ENCODE results near the gene SUMO3. TPM values are rescaled to one million over a fixed set of nuclear protein-coding genes. Genes with fewer than 3 reads are reported as not detected.

SUMO3 gene
- total and polyA plus RNA-seq, 2 experiments from 2014 or later: 89.8 to 95.9 TPM

DNA sequence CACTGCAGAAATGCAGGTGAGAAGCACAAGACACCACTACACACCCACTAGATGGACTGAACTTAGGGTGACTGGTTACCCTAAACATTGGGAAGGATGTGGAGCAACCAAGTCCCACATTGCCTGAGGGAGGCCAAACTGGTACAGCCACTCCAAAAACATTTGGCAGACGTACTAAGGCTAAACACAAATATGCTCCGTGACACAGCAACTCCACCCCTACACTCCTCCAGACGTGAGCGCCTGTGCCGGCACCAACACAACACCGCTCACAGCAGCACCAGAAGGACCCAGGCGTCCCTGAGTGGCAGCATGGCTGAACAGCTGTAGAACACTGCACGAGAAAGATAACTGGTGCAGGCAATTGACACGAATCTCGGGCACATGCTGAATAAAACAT lies 40.9 kb upstream of the SUMO3 start:
- Histone ChIP-seq H3K4me3 (no peak overlapping the region), H3K9me3 (ENCODE audit: low read depth) (no peaks in the 10 kb centered on the region), H3K4me1 (ENCODE audit: low read depth) (no peaks in the 10 kb centered on the region), H3K36me3 (peaks cover 46% of the 10 kb centered on the region), H3K27me3 (no peaks in the 10 kb centered on the region), H3K27ac (no peak overlapping the region)
- TF ChIP-seq, protein P1, sequence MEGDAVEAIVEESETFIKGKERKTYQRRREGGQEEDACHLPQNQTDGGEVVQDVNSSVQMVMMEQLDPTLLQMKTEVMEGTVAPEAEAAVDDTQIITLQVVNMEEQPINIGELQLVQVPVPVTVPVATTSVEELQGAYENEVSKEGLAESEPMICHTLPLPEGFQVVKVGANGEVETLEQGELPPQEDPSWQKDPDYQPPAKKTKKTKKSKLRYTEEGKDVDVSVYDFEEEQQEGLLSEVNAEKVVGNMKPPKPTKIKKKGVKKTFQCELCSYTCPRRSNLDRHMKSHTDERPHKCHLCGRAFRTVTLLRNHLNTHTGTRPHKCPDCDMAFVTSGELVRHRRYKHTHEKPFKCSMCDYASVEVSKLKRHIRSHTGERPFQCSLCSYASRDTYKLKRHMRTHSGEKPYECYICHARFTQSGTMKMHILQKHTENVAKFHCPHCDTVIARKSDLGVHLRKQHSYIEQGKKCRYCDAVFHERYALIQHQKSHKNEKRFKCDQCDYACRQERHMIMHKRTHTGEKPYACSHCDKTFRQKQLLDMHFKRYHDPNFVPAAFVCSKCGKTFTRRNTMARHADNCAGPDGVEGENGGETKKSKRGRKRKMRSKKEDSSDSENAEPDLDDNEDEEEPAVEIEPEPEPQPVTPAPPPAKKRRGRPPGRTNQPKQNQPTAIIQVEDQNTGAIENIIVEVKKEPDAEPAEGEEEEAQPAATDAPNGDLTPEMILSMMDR (IDR thresholded peaks at IDR 0.05; ENCODE audit: low read depth, low read length): no peak
- no peak for DNase-seq (ENCODE audit: low read depth in 1 of 2, low spot score in 1 of 2)

DNA sequence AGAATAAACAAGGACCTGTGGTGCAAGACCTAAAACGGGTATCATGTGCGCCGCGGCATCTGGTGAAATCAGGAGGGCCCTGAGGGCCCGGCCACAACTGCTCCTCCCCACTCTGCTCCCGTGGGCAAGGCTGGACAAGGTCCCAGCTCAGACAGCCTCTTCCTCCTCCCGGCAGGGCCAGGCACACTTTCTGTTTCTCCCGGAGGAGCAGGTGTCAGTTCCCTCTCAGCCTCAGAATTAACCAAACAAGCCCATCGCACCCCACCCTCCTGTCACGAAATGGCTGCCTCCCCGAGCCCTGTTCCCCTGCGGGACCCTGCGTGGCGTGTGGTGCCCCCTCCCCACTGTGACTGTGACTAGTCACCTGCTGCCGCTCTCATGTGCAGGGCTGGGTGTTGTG lies 40.4 kb upstream of the SUMO3 start:
- TF ChIP-seq, protein P1 (IDR thresholded peaks at IDR 0.05; ENCODE audit: low read depth, low read length): no peak
- no peak overlapping the region for H3K4me3 ChIP-seq
- no peaks in the 10 kb centered on the region for H3K4me1 ChIP-seq (ENCODE audit: low read depth)
- no peaks in the 10 kb centered on the region for H3K27me3 ChIP-seq
- peaks cover 46% of the 10 kb centered on the region for H3K36me3 ChIP-seq
- no peak for DNase-seq (ENCODE audit: low read depth in 1 of 2, low spot score in 1 of 2)
- no peaks in the 10 kb centered on the region for H3K9me3 ChIP-seq (ENCODE audit: low read depth)
- no peak overlapping the region for H3K27ac ChIP-seq

DNA sequence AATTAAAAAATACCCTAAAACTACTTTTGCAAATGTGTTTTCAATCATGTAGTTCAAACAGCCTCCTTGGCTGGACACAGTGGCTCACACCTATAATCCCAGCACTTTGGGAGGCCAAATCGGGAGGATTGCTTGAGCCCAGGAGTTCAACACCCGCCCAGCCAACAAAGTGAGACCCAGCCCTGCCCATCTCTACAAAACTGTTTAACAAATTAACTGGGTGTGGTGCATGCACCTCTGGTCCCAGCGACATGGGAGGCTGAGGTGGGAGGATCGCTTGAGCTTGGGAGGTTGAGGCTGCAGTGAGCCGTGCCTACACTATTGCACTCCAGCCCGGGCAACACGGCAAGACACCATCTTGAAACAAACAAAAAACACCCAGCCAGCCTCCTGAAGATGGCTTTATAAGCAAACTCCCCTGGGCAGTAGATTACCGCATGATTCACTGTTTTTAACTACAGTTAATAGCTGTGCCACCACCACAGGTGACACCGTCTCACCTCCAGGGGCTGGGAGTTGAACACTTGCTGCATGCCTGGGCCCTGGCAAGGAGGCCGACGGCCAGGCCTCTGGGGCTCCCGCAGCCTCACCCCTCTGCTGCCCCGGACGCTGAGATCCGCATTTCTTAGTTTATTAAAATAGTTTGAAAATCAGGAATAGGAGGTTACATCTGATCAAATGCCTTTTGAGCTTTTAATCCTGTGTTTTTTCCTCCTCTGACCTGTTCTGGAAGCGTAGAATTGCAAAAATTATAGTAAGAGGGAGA lies 39.4 kb upstream of the SUMO3 start:
- Histone ChIP-seq H3K9me3 (ENCODE audit: low read depth) (no peaks in the 10 kb centered on the region), H3K4me1 (ENCODE audit: low read depth) (no peaks in the 10 kb centered on the region), H3K27ac (no peak overlapping the region), H3K4me3 (no peak overlapping the region), H3K36me3 (peaks cover 44% of the 10 kb centered on the region), H3K27me3 (no peaks in the 10 kb centered on the region)
- DNase-seq (ENCODE audit: low read depth in 1 of 2, low spot score in 1 of 2): no peak
- TF ChIP-seq, protein P1 (IDR thresholded peaks at IDR 0.05; ENCODE audit: low read depth, low read length): no peak

DNA sequence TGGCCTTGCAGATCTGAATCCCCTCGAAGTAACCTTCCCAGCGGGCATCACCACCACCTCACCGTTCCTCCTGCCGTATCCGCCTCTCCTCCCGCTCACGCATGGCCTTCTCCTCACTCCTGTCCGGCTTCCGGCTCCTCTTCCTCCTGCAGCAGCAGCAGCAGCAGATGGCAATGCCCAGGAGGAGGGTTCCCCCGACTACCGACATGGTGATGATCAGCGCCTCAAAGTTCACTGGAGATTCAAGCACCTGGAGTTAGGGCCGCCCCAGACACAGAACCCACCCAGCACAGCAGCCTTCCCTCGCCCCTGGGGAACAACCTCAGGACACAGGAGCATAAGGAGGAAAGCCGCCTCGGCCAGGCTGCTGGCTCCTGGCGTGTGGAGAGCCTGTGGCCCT lies 38.3 kb upstream of the SUMO3 start:
- no peak overlapping the region for H3K27ac ChIP-seq
- peaks cover 49% of the 10 kb centered on the region for H3K36me3 ChIP-seq
- H3K9me3 ChIP-seq (ENCODE audit: low read depth): no peaks in the 10 kb centered on the region
- no peaks in the 10 kb centered on the region for H3K4me1 ChIP-seq (ENCODE audit: low read depth)
- no peak overlapping the region for H3K4me3 ChIP-seq
- TF ChIP-seq, protein P1 (IDR thresholded peaks at IDR 0.05; ENCODE audit: low read depth, low read length): no peak
- no peak for DNase-seq (ENCODE audit: low read depth in 1 of 2, low spot score in 1 of 2)
- H3K27me3 ChIP-seq: no peaks in the 10 kb centered on the region

DNA sequence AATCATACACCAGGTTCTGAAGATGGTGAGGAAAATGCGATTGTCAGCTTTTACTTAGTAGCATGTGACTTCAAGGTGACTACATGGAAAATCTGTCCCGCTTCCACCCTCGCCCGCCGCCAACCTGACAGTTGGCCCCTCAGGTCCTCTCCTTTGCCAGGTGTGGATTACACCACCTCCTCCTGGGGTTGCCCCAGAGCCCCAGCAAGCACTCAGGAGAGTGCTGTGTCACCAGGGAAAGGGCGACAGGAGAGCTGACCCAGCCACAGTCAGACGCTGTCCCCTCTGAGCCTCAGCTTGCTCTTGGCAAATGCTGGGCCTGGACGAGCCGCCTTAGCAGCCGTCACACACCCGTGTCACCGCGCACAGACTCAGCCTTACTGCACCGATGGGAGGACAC lies 37.7 kb upstream of the SUMO3 start:
- TF ChIP-seq, protein P1 (IDR thresholded peaks at IDR 0.05; ENCODE audit: low read depth, low read length): no peak
- no peak for DNase-seq (ENCODE audit: low read depth in 1 of 2, low spot score in 1 of 2)
- Histone ChIP-seq H3K36me3 (peaks cover 51% of the 10 kb centered on the region), H3K9me3 (ENCODE audit: low read depth) (no peaks in the 10 kb centered on the region), H3K27ac (no peak overlapping the region), H3K4me3 (no peak overlapping the region), H3K27me3 (no peaks in the 10 kb centered on the region), H3K4me1 (ENCODE audit: low read depth) (no peaks in the 10 kb centered on the region)
